Testis (tissue), 3 donors: Measurements from ENCODE around the gene ELMO1. TPM values are rescaled to one million over a fixed set of nuclear protein-coding genes. Genes with fewer than 3 reads are reported as not detected.

Source experiments
- DNase-seq: peaks from one replicate; pipeline ENCODE4 v3.0.0-alpha.2; 2019
- H3K27ac ChIP-seq, 2 donors: fragments of 200-600 bp; sonication (generic); one replicate each; pipeline ENCODE4 v1.5.1; 2019
- H3K27me3 ChIP-seq: fragments of 200-600 bp; sonication (generic); one replicate; pipeline ENCODE4 v1.5.1; 2019
- H3K36me3 ChIP-seq: fragments of 200-600 bp; sonication (generic); one replicate; pipeline ENCODE4 v1.5.1; 2017; ENCODE audit warnings: low read depth; ENCODE audit errors: missing control alignments
- H3K4me1 ChIP-seq: fragments of 200-600 bp; sonication (generic); one replicate; pipeline ENCODE4 v1.5.1; 2019
- H3K4me3 ChIP-seq, 2 donors: fragments of 200-600 bp; sonication (generic); one replicate each; pipeline ENCODE4 v1.5.1; 2017 to 2019
- H3K9me3 ChIP-seq: fragments of 200-600 bp; sonication (generic); one replicate; pipeline ENCODE4 v1.5.1; 2017
- CTCF ChIP-seq, 3 experiments: fragments of 450-650 bp in 2 of 3; fragments of 200-600 bp in 1 of 3; sonication (generic) in 1 of 3; IDR thresholded peaks; one replicate each; pipeline ENCODE4 v1.5.1; 2016 to 2019; ENCODE audit warnings: antibody characterized with exemption in 3 of 3, mild to moderate bottlenecking in 2 of 3, moderate library complexity in 1 of 3
- POLR2A ChIP-seq: fragments of 450-650 bp; IDR thresholded peaks from one replicate; pipeline ENCODE4 v1.6.1; 2017; ENCODE audit warnings: antibody characterized with exemption, mild to moderate bottlenecking, moderate library complexity
- WGBS, 2 donors: methylation state at CpG; one replicate each; pipeline ENCODE4 v1.1.5; 2018; 5-methylcytosine and 5-hydroxymethylcytosine counted together
- intact Hi-C: fragments of 100-400 bp; cut with DNase I; formaldehyde crosslinking; loops from one replicate; pipeline ENCODE4 v1.15.1; 2023; ENCODE audit warnings: low total_unique reads
- polyA plus RNA-seq: library from polyadenylated mRNA; stranded (reverse); fragments of 350-450 nt; fragmentation: Illumina TruSeq; extraction: RNeasy Lipid Tissue Mini Kit (QIAGEN cat#74804); gene quantifications from one replicate; pipeline ENCODE4 v1.2.3, GENCODE V29; 2014; ENCODE audit warnings: low read depth, low replicate concordance; ENCODE audit not compliant: insufficient read depth
- total RNA-seq, 2 donors: library from RNA; depleted of rRNA; stranded (reverse); fragments of >200 nt; gene quantifications; one replicate each; pipeline ENCODE4 v1.2.3, GENCODE V29; 2016

Gene ELMO1
- total and polyA plus RNA-seq, 3 donors from 2014 or later: 12.9 to 47.2 (median 36.5) TPM

GRCh38 chr7:37476428-37476827 is 27.8 kb upstream of the ELMO1 start:
- Histone ChIP-seq H3K27ac (no peak overlapping the region), H3K27me3 (no peaks in the 10 kb centered on the region), H3K9me3 (no peaks in the 10 kb centered on the region), H3K4me3 (no peak overlapping the region), H3K36me3 (no peaks in the 10 kb centered on the region), H3K4me1 (no peaks in the 10 kb centered on the region)
- TF ChIP-seq POLR2A (no peak), CTCF (IDR thresholded peaks at IDR 0.05) (no peak)
- WGBS, 2 donors: 80 to 94% methylated on average over 1 of the region's 1 CpG
- DNase-seq: no peak
- intact Hi-C loops: no loop called here

GRCh38 chr7:37475646-37476045 is 27.0 kb upstream of the ELMO1 start:
- WGBS, 2 donors: 90 to 94% methylated on average over 4 of the region's 4 CpGs
- H3K9me3 ChIP-seq: no peaks in the 10 kb centered on the region
- DNase-seq: no peak
- intact Hi-C loops: no loop called here
- no peaks in the 10 kb centered on the region for H3K27me3 ChIP-seq
- no peak for TF ChIP-seq CTCF (IDR thresholded peaks at IDR 0.05)
- TF ChIP-seq POLR2A: no peak
- H3K4me3 ChIP-seq: no peak overlapping the region
- no peaks in the 10 kb centered on the region for H3K4me1 ChIP-seq
- H3K36me3 ChIP-seq: no peaks in the 10 kb centered on the region
- no peak overlapping the region for H3K27ac ChIP-seq

- no peaks in the 10 kb centered on the region for H3K27me3 ChIP-seq
- intact Hi-C loops: no loop called here
- no peaks in the 10 kb centered on the region for H3K9me3 ChIP-seq
- no peak overlapping the region for H3K27ac ChIP-seq
- no peaks in the 10 kb centered on the region for H3K4me1 ChIP-seq
- TF ChIP-seq CTCF (IDR thresholded peaks at IDR 0.05) (no peak), POLR2A (no peak)
- DNase-seq: no peak
- no peaks in the 10 kb centered on the region for H3K36me3 ChIP-seq
- H3K4me3 ChIP-seq: no peak overlapping the region
- 95% methylated on average over 7 of the region's 7 CpGs for WGBS, 2 donors
Measured at GRCh38 chr7:37471619-37472018, 23.0 kb upstream of the ELMO1 start.

GRCh38 chr7:37467002-37467401 is 18.3 kb upstream of the ELMO1 start:
- H3K27me3 ChIP-seq: no peaks in the 10 kb centered on the region
- H3K27ac ChIP-seq: no peak overlapping the region
- no peak for DNase-seq
- H3K36me3 ChIP-seq: no peaks in the 10 kb centered on the region
- no peak overlapping the region for H3K4me3 ChIP-seq
- H3K9me3 ChIP-seq: no peaks in the 10 kb centered on the region
- no peaks in the 10 kb centered on the region for H3K4me1 ChIP-seq
- intact Hi-C loops: no loop called here
- WGBS, 2 donors: 92 to 94% methylated on average over 3 of the region's 3 CpGs
- TF ChIP-seq CTCF (IDR thresholded peaks at IDR 0.05) (no peak), POLR2A (no peak)

- DNase-seq: no peak
- intact Hi-C loops: no loop called here
- no peaks in the 10 kb centered on the region for H3K36me3 ChIP-seq
- TF ChIP-seq CTCF (IDR thresholded peaks at IDR 0.05) (no peak), POLR2A (no peak)
- no peak overlapping the region for H3K27ac ChIP-seq
- no peaks in the 10 kb centered on the region for H3K4me1 ChIP-seq
- H3K9me3 ChIP-seq: no peaks in the 10 kb centered on the region
- H3K27me3 ChIP-seq: no peaks in the 10 kb centered on the region
- H3K4me3 ChIP-seq: no peak overlapping the region
- 89 to 92% methylated on average over 1 of the region's 1 CpG for WGBS, 2 donors
Measured at GRCh38 chr7:37462138-37462537, 13.5 kb upstream of the ELMO1 start.
